DOHH2 (cell line): Measurements from ENCODE around the gene CLEC7A.

Source experiments
- H3F3A ChIP-seq: fragments of 200-600 bp; sonication (generic), shearing (Covaris generic); 2 replicates; pipeline ENCODE4 v1.6.0; 2016; ENCODE audit warnings: antibody characterized with exemption, mild to moderate bottlenecking; ENCODE audit not compliant: control insufficient read depth, insufficient read depth
- H3K27ac ChIP-seq: fragments of 200-600 bp; sonication (generic); 2 replicates; pipeline ENCODE4 v1.5.1; 2014; ENCODE audit warnings: low read depth, mild to moderate bottlenecking, low read length, moderate library complexity
- H3K27me3 ChIP-seq: fragments of 200-600 bp; sonication (generic); 2 replicates; pipeline ENCODE4 v1.6.1; 2014; ENCODE audit warnings: mild to moderate bottlenecking, low read length, mixed read lengths; ENCODE audit not compliant: control insufficient read depth
- H3K36me3 ChIP-seq: fragments of 200-600 bp; sonication (generic); 2 replicates; pipeline ENCODE4 v1.6.1; 2014; ENCODE audit warnings: mild to moderate bottlenecking, low read length, moderate library complexity, mixed read lengths; ENCODE audit not compliant: control insufficient read depth
- H3K4me1 ChIP-seq: fragments of 200-600 bp; sonication (generic); 2 replicates; pipeline ENCODE4 v1.6.1; 2014; ENCODE audit warnings: mild to moderate bottlenecking, low read length, mixed read lengths; ENCODE audit not compliant: control insufficient read depth
- H3K4me2 ChIP-seq: fragments of 200-600 bp; sonication (generic); 2 replicates; pipeline ENCODE4 v1.6.0; 2014; ENCODE audit warnings: mild to moderate bottlenecking, low read length, moderate library complexity
- H3K4me3 ChIP-seq: fragments of 200-600 bp; sonication (generic); 2 replicates; pipeline ENCODE4 v1.5.1; 2014; ENCODE audit warnings: mild to moderate bottlenecking, low read length, mixed read lengths
- H3K79me2 ChIP-seq: fragments of 200-600 bp; sonication (generic); 2 replicates; pipeline ENCODE4 v1.6.1; 2014; ENCODE audit warnings: mild to moderate bottlenecking, low read length, mixed read lengths; ENCODE audit not compliant: control insufficient read depth
- H3K9me2 ChIP-seq: fragments of 200-600 bp; sonication (generic); replicated peaks from 2 replicates; pipeline ENCODE4 v1.6.1; 2014; ENCODE audit warnings: mild to moderate bottlenecking, low read length, mixed read lengths; ENCODE audit not compliant: control insufficient read depth
- H3K9me3 ChIP-seq: fragments of 200-600 bp; sonication (generic); 2 replicates; pipeline ENCODE4 v1.6.1; 2014; ENCODE audit warnings: antibody characterized with exemption, low read length, mixed read lengths; ENCODE audit not compliant: control insufficient read depth, insufficient read depth
- H4K20me1 ChIP-seq: fragments of 200-600 bp; sonication (generic); 2 replicates; pipeline ENCODE4 v1.6.0; 2014; ENCODE audit warnings: low read depth, mild to moderate bottlenecking, antibody characterized with exemption, low read length, moderate library complexity; ENCODE audit not compliant: control insufficient read depth, insufficient read depth
- EZH2phosphoT487 ChIP-seq: fragments of 200-600 bp; sonication (generic); IDR thresholded peaks from 2 replicates; pipeline ENCODE4 v1.6.1; 2017; ENCODE audit warnings: borderline replicate concordance, mild to moderate bottlenecking, antibody characterized with exemption, low read length, moderate library complexity, mixed read lengths
- TF ChIP-seq, protein P1 (sequence below): fragments of 200-600 bp; sonication (generic); IDR thresholded peaks from one replicate; pipeline ENCODE4 v1.5.1; 2014; ENCODE audit warnings: antibody characterized with exemption, mild to moderate bottlenecking, low read depth, low read length; ENCODE audit not compliant: poor library complexity, severe bottlenecking

The CLEC7A gene

DNA sequence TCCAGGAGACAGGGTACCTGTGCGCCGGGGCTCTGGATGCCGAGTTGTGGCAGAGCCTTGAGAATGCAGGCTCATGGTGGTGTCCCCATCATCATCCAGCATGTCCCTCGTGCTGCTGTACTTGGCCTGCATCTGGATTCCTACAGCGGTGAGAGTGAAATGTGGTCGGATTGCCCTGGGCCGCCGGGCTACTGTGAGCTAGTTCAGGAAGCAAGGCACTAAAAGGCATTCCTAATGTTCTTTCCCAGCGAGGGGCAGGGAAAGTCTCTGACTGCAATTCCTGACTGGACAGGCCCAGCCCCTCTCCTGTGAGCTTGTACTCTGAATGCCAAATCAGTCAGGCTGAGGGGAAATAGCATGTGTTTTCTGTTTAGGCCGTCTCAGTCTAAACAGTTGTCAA is 31.2 kb downstream of the CLEC7A start, which contains the start of gene CLEC1A:
TSS of gene CLEC1A (minus strand) at position 195 of the 400 bp plus-strand sequence. CDS start at position 132, 63 bp downstream.
- Histone ChIP-seq H3K9me2 (no peaks in the 10 kb centered on the region), H4K20me1 (no peaks in the 10 kb centered on the region), H3F3A (no peaks in the 10 kb centered on the region), H3K27ac (no peak within 1 kb of the TSS), H3K4me1 (no peaks in the 10 kb centered on the region), H3K4me2 (no peak within 1 kb of the TSS), H3K4me3 (no peak within 1 kb of the TSS), H3K79me2 (no peaks in the 10 kb centered on the region), H3K27me3 (peaks cover 15% of the 10 kb centered on the region), H3K9me3 (no peaks in the 10 kb centered on the region), H3K36me3 (no peaks in the 10 kb centered on the region)
- TF ChIP-seq, protein P1, sequence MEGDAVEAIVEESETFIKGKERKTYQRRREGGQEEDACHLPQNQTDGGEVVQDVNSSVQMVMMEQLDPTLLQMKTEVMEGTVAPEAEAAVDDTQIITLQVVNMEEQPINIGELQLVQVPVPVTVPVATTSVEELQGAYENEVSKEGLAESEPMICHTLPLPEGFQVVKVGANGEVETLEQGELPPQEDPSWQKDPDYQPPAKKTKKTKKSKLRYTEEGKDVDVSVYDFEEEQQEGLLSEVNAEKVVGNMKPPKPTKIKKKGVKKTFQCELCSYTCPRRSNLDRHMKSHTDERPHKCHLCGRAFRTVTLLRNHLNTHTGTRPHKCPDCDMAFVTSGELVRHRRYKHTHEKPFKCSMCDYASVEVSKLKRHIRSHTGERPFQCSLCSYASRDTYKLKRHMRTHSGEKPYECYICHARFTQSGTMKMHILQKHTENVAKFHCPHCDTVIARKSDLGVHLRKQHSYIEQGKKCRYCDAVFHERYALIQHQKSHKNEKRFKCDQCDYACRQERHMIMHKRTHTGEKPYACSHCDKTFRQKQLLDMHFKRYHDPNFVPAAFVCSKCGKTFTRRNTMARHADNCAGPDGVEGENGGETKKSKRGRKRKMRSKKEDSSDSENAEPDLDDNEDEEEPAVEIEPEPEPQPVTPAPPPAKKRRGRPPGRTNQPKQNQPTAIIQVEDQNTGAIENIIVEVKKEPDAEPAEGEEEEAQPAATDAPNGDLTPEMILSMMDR = no peak
- TF ChIP-seq EZH2phosphoT487 = no peak

DNA sequence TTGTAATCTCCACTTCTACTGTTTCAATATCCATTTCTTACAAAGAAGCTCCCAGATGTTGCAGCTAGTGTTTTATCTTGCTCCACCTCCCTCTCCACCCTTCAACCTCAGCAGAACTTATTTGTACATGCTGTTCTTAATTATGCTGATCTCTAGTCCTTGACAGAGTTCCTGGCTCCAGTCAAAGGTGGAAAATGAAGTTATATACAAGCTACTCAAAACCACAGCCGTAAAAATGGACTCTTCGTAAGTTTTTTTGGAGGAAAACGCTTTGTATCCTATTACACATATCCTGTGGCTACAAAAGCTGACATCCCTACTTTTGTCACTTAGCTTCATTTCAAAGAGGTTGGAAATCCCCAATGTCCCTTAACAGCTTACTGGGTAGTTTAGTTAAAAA is 32.5 kb downstream of the CLEC7A start:
- no peak for TF ChIP-seq EZH2phosphoT487
- TF ChIP-seq, protein P1 = no peak
- H3K79me2 ChIP-seq = no peaks in the 10 kb centered on the region
- no peaks in the 10 kb centered on the region for H3K9me3 ChIP-seq
- H3K4me1 ChIP-seq = no peaks in the 10 kb centered on the region
- no peaks in the 10 kb centered on the region for H3K9me2 ChIP-seq
- H3K27me3 ChIP-seq = peaks cover 15% of the 10 kb centered on the region
- H3K27ac ChIP-seq = no peak overlapping the region
- no peak overlapping the region for H3K4me3 ChIP-seq
- no peaks in the 10 kb centered on the region for H3K36me3 ChIP-seq
- H4K20me1 ChIP-seq = no peaks in the 10 kb centered on the region
- H3F3A ChIP-seq = no peaks in the 10 kb centered on the region
- no peak overlapping the region for H3K4me2 ChIP-seq

DNA sequence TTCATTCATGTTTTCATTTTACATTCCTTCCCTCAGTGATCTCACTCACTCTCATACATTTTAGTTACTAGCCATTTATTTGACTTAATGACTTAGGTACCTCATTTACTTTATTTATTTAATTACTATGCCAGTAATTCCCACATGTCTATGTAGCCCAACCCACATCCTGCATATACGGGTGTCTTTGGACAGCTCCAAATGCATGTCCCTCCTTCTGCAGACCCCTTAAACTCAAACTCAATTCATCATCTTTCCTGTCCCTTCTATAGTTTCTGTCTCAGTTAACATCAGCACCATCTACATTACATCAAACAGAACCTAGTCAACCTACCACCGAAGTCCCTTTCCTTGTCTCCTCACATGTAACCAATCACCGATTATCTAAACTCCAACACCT is 34.0 kb downstream of the CLEC7A start:
- Histone ChIP-seq H3K27me3 (peaks cover 15% of the 10 kb centered on the region), H3F3A (no peaks in the 10 kb centered on the region), H3K4me3 (no peak overlapping the region), H3K27ac (no peak overlapping the region), H3K36me3 (no peaks in the 10 kb centered on the region), H3K9me2 (no peaks in the 10 kb centered on the region), H3K9me3 (no peaks in the 10 kb centered on the region), H3K79me2 (no peaks in the 10 kb centered on the region), H3K4me1 (no peaks in the 10 kb centered on the region), H4K20me1 (no peaks in the 10 kb centered on the region), H3K4me2 (no peak overlapping the region)
- TF ChIP-seq EZH2phosphoT487 = no peak
- TF ChIP-seq, protein P1 = no peak
